Testis (tissue), 5 donors: ENCODE results near the gene OBSCN. TPM values are rescaled to one million over a fixed set of nuclear protein-coding genes. Genes with fewer than 3 reads are reported as not detected.

Experiments
- DNase-seq: peaks from one replicate; pipeline ENCODE4 v3.0.0-alpha.2; 2019
- H3K27ac ChIP-seq, 2 donors: fragments of 200-600 bp; sonication (generic); one replicate each; pipeline ENCODE4 v1.5.1; 2019
- H3K27me3 ChIP-seq: fragments of 200-600 bp; sonication (generic); one replicate; pipeline ENCODE4 v1.5.1; 2019
- H3K36me3 ChIP-seq: fragments of 200-600 bp; sonication (generic); one replicate; pipeline ENCODE4 v1.5.1; 2017; ENCODE audit warnings: low read depth; ENCODE audit errors: missing control alignments
- H3K4me1 ChIP-seq: fragments of 200-600 bp; sonication (generic); one replicate; pipeline ENCODE4 v1.5.1; 2019
- H3K4me3 ChIP-seq, 2 donors: fragments of 200-600 bp; sonication (generic); one replicate each; pipeline ENCODE4 v1.5.1; 2017 to 2019
- H3K9me3 ChIP-seq: fragments of 200-600 bp; sonication (generic); one replicate; pipeline ENCODE4 v1.5.1; 2017
- CTCF ChIP-seq, 3 experiments: fragments of 450-650 bp in 2 of 3; fragments of 200-600 bp in 1 of 3; sonication (generic) in 1 of 3; IDR thresholded peaks; one replicate each; pipeline ENCODE4 v1.5.1; 2016 to 2019; ENCODE audit warnings: antibody characterized with exemption in 3 of 3, mild to moderate bottlenecking in 2 of 3, moderate library complexity in 1 of 3
- POLR2A ChIP-seq: fragments of 450-650 bp; IDR thresholded peaks from one replicate; pipeline ENCODE4 v1.6.1; 2017; ENCODE audit warnings: antibody characterized with exemption, mild to moderate bottlenecking, moderate library complexity
- WGBS, 2 donors: methylation state at CpG; one replicate each; pipeline ENCODE4 v1.1.5; 2018; 5-methylcytosine and 5-hydroxymethylcytosine counted together
- intact Hi-C: fragments of 100-400 bp; cut with DNase I; formaldehyde crosslinking; loops from one replicate; pipeline ENCODE4 v1.15.1; 2023; ENCODE audit warnings: low total_unique reads
- long read RNA-seq, 2 donors: transcript quantifications; one replicate each; lab custom pipeline, GENCODE V29; 2026
- polyA plus RNA-seq: library from polyadenylated mRNA; stranded (reverse); fragments of 350-450 nt; fragmentation: Illumina TruSeq; extraction: RNeasy Lipid Tissue Mini Kit (QIAGEN cat#74804); gene quantifications from one replicate; pipeline ENCODE4 v1.2.3, GENCODE V29; 2014; ENCODE audit warnings: low read depth, low replicate concordance; ENCODE audit not compliant: insufficient read depth
- total RNA-seq, 2 donors: library from RNA; depleted of rRNA; stranded (reverse); fragments of >200 nt; gene quantifications; one replicate each; pipeline ENCODE4 v1.2.3, GENCODE V29; 2016

The OBSCN gene, protein sequence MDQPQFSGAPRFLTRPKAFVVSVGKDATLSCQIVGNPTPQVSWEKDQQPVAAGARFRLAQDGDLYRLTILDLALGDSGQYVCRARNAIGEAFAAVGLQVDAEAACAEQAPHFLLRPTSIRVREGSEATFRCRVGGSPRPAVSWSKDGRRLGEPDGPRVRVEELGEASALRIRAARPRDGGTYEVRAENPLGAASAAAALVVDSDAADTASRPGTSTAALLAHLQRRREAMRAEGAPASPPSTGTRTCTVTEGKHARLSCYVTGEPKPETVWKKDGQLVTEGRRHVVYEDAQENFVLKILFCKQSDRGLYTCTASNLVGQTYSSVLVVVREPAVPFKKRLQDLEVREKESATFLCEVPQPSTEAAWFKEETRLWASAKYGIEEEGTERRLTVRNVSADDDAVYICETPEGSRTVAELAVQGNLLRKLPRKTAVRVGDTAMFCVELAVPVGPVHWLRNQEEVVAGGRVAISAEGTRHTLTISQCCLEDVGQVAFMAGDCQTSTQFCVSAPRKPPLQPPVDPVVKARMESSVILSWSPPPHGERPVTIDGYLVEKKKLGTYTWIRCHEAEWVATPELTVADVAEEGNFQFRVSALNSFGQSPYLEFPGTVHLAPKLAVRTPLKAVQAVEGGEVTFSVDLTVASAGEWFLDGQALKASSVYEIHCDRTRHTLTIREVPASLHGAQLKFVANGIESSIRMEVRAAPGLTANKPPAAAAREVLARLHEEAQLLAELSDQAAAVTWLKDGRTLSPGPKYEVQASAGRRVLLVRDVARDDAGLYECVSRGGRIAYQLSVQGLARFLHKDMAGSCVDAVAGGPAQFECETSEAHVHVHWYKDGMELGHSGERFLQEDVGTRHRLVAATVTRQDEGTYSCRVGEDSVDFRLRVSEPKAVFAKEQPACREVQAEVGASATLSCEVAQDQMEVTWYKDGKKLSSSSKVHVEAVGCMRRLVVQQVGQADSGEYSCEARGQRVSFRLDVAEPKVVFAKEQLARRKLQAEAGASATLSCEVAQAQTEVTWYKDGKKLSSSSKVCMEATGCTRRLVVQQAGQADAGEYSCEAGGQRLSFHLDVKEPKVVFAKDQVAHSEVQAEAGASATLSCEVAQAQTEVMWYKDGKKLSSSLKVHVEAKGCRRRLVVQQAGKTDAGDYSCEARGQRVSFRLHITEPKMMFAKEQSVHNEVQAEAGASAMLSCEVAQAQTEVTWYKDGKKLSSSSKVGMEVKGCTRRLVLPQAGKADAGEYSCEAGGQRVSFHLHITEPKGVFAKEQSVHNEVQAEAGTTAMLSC (N-terminal part only)
- total RNA-seq (10 to 100 TPM; 28.6 to 30.0 TPM), polyA plus RNA-seq (8.3 TPM)
- long read RNA-seq, donor 1, partial matches to known transcripts: 0 of 2 reads
- long read RNA-seq, donor 1, other reads (novel, unspliced or antisense): 0 of 2 reads
- long read RNA-seq, donor 2: 0 reads

DNA sequence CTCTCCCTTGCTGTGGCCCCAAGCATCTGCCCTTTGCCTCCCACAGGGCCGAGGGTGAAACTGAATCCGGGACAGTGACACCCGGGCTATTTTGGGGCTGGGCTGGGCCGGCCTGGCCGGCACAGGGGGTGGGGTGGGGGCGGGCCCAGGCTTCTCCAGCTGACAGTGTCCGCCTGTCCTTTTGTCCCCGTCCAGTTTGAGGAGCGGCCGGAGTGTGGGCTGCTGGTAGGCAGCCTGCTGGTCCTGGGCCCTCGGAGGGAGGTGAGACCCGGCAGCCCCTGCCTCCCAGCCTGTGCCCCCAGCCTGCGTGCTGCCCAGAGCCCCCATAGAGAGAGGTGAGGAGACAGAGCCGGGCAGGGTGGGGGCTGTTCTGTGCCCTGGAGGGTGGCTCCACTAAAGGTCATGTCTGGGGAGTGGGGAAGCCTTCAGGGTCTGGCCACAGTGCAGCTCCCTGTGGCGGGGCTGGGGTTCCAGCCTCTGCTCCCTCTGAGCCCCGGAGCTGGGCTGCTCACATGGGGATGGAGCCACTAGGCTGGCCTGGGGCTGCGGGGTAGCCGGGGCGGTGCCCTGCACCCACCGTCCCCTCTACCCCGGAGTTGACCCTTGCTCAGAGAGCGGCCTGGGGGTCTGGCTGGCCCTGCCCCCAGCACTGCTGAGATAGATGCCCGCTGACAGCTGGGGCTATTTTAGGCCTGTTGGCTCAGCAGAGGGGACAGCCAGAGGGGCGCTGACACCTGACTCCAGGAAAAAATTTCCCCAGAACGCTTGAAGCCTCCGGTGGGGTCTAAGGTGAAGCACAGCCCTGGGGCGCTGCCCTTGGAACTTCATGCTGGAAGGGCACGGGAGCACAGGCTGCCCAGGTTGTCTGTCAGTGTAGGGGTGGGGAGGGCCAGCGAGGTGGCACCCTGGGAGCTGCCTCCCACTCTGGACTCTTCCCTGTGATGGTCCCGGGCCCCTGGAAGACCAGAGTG is at the start of gene OBSCN:
TSS of gene OBSCN (plus strand) at position 194 of the 971 bp plus-strand sequence. CDS start 3,740 bp downstream, outside the sequence.
- H3K27me3 ChIP-seq: no peaks in the 10 kb centered on the region
- H3K27ac ChIP-seq: no peak within 1 kb of the TSS

GRCh38 chr1:228158151-228159007 is 49.5 kb upstream of the OBSCN start:
- H3K36me3 ChIP-seq: no peaks in the 10 kb centered on the region
- peaks cover 11% of the 10 kb centered on the region for H3K4me1 ChIP-seq
- no peak for DNase-seq
- no peak overlapping the region for H3K27ac ChIP-seq
- no peaks in the 10 kb centered on the region for H3K9me3 ChIP-seq
- no peaks in the 10 kb centered on the region for H3K27me3 ChIP-seq
- WGBS, 2 donors: 63 to 65% methylated on average over 37 to 82 of the region's 98 CpGs
- TF ChIP-seq CTCF (IDR thresholded peaks at IDR 0.05) (no peak), POLR2A (no peak)
- intact Hi-C loops: no loop called here
- H3K4me3 ChIP-seq: no peak overlapping the region

More for the DNA sequence above, at the start of gene OBSCN:
- TF ChIP-seq POLR2A: no peak
- no peak for TF ChIP-seq CTCF (IDR thresholded peaks at IDR 0.05)
- WGBS, 2 donors: 56 to 61% methylated on average over 5 to 30 of the region's 30 CpGs
- intact Hi-C loops: no loop called here
- Histone ChIP-seq H3K4me3 (no peak within 1 kb of the TSS), H3K4me1 (no peaks in the 10 kb centered on the region), H3K9me3 (no peaks in the 10 kb centered on the region), H3K36me3 (no peaks in the 10 kb centered on the region)
- DNase-seq: no peak

DNA sequence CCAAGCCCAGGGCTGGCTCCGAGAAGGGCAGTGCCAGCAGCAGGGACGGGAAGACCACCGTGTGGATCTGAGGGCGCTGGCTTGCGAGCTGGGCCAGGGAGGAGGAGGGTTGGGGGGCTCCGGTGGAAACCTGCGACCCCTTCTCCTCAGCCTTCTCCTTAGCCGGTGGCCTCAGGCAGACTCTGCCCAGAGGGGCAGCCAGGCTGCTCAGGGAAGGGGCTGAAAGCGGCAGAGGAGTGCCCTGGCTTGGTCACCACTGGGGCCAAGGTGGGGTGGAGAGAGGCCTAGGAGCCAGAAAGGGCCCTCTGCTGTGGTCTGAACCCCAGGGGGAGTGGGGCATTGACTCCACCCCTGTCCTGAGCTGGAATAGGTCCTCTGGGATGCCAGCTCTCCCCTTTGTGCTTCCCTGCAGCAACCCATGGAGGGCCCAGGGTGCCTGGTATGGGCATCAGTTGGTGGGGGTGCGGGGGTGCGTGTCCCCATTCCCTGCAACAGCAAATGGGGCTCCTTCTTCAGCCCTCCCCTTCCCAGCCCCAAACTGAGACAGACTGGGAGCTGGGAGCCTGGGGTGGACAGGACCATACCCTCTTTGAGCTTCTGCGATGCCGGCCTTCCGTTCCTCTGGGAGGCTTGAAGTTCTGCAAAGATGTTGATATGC is 48.7 kb upstream of the OBSCN start:
- 71 to 85% methylated on average over 14 of the region's 14 CpGs for WGBS, 2 donors
- no peak for DNase-seq
- Histone ChIP-seq H3K27ac (no peak overlapping the region), H3K4me1 (peaks cover 11% of the 10 kb centered on the region), H3K27me3 (no peaks in the 10 kb centered on the region), H3K36me3 (no peaks in the 10 kb centered on the region), H3K4me3 (no peak overlapping the region), H3K9me3 (no peaks in the 10 kb centered on the region)
- TF ChIP-seq POLR2A: no peak
- TF ChIP-seq CTCF (IDR thresholded peaks at IDR 0.05): no peak
- intact Hi-C loops: no loop called here
